Fibroblast of lung (primary cell): ENCODE results near the gene GNGT2. TPM values are rescaled to one million over a fixed set of nuclear protein-coding genes. Genes with fewer than 3 reads are reported as not detected.

Experiments used
- DNase-seq, 2 donors: peaks; one replicate each; pipeline versions ENCODE4 v3.0.0 to v3.0.0-alpha.2; 2010; ENCODE audit warnings: low read depth in 2 of 2
- H2AFZ ChIP-seq: 2 replicates; pipeline ENCODE4 v1.5.1; 2012; ENCODE audit warnings: low read length, control low read depth, inconsistent platforms
- H3K27ac ChIP-seq: 2 replicates; pipeline ENCODE4 v1.5.1; 2011; ENCODE audit warnings: low read length, control low read depth; ENCODE audit not compliant: insufficient read depth
- H3K27me3 ChIP-seq: 2 replicates; pipeline ENCODE4 v1.5.1; 2011; ENCODE audit warnings: mild to moderate bottlenecking, low read length; ENCODE audit not compliant: control insufficient read depth, insufficient read depth
- H3K36me3 ChIP-seq: 2 replicates; pipeline ENCODE4 v1.5.1; 2011; ENCODE audit warnings: low read length; ENCODE audit not compliant: control insufficient read depth, insufficient read depth
- H3K4me1 ChIP-seq: 2 replicates; pipeline ENCODE4 v1.5.1; 2011; ENCODE audit warnings: low read length; ENCODE audit not compliant: control insufficient read depth, insufficient read depth; ENCODE audit errors: extremely low read depth
- H3K4me2 ChIP-seq: 2 replicates; pipeline ENCODE4 v1.5.1; 2011; ENCODE audit warnings: low read length, control low read depth; ENCODE audit not compliant: insufficient read depth; ENCODE audit errors: extremely low read depth
- H3K4me3 ChIP-seq, 4 experiments: fragments of 200-600 bp in 1 of 4; sonication (generic) in 1 of 4; replicated peaks in 1 of 4; 2 replicates each; pipeline ENCODE4 v1.5.1; 2011 to 2016; ENCODE audit warnings: low read length in 4 of 4, low read depth in 3 of 4, mild to moderate bottlenecking in 3 of 4, control low read depth in 2 of 4, inconsistent platforms in 1 of 4, mixed read lengths in 1 of 4; ENCODE audit not compliant: insufficient read depth in 1 of 4; ENCODE audit errors: control extremely low read depth in 1 of 4
- H3K79me2 ChIP-seq: 2 replicates; pipeline ENCODE4 v1.5.1; 2012; ENCODE audit warnings: mild to moderate bottlenecking, low read length, inconsistent platforms; ENCODE audit not compliant: control insufficient read depth, insufficient read depth
- H3K9ac ChIP-seq: 2 replicates; pipeline ENCODE4 v1.5.1; 2011; ENCODE audit warnings: mild to moderate bottlenecking, low read length, control low read depth; ENCODE audit not compliant: insufficient read depth
- H3K9me3 ChIP-seq: 2 replicates; pipeline ENCODE4 v1.5.1; 2012; ENCODE audit warnings: low read depth, low read length; ENCODE audit not compliant: control insufficient read depth, insufficient read depth
- H4K20me1 ChIP-seq: 2 replicates; pipeline ENCODE4 v1.5.1; 2011; ENCODE audit warnings: low read length; ENCODE audit not compliant: control insufficient read depth, insufficient read depth; ENCODE audit errors: extremely low read depth
- CTCF ChIP-seq, 2 donors: IDR thresholded peaks in 1 of 2; conservative IDR thresholded peaks in 1 of 2; 1 replicate in 1 of 2; 2 replicates in 1 of 2; pipeline ENCODE4 v1.5.1; 2011 to 2012; ENCODE audit warnings: low read length in 2 of 2, control low read depth in 1 of 2, inconsistent platforms in 1 of 2, low read depth in 1 of 2, mild to moderate bottlenecking in 1 of 2
- EZH2 ChIP-seq: IDR thresholded peaks from 2 replicates; pipeline ENCODE4 v1.5.1; 2012; ENCODE audit warnings: low read length, control low read depth, mild to moderate bottlenecking; ENCODE audit errors: missing control alignments
- polyA plus RNA-seq, 2 donors: library from polyadenylated mRNA; depleted of rRNA in 1 of 2; stranded (reverse) in 1 of 2; unstranded in 1 of 2; fragments of >200 nt; gene quantifications; 2 replicates each; pipeline ENCODE4 v1.2.1, GENCODE V29; 2011 to 2012; ENCODE audit warnings: missing spikeins in 1 of 2
- total RNA-seq: library from RNA; depleted of rRNA; stranded (reverse); fragments of >200 nt; gene quantifications from 2 replicates; pipeline ENCODE4 v1.2.1, GENCODE V29; 2014

The GNGT2 gene
- total and polyA plus RNA-seq, 2 donors (not counting 1 experiment from before 2014, with no cell fraction given), result 3.7 TPM; not detected in 1

- no peak overlapping the region for H2AFZ ChIP-seq
- H3K36me3 ChIP-seq, result no peaks in the 10 kb centered on the region
- H3K4me3 ChIP-seq, result no peak overlapping the region
- no peaks in the 10 kb centered on the region for H4K20me1 ChIP-seq
- H3K9me3 ChIP-seq, result no peaks in the 10 kb centered on the region
- H3K27ac ChIP-seq, result no peak overlapping the region
- H3K9ac ChIP-seq, result no peak overlapping the region
- no peak overlapping the region for H3K4me2 ChIP-seq
- TF ChIP-seq CTCF (conservative IDR thresholded peaks at IDR 0.05 in 1 of 2, IDR thresholded peaks at IDR 0.05 in 1 of 2; ENCODE audit: low read depth in 1 of 2, low read length in 2 of 2) (no peak), EZH2 (no peak)
- no peaks in the 10 kb centered on the region for H3K79me2 ChIP-seq
- no peaks in the 10 kb centered on the region for H3K4me1 ChIP-seq
- no peak for DNase-seq
- H3K27me3 ChIP-seq, result peaks cover 47% of the 10 kb centered on the region
These were observed 15.3 kb upstream of the GNGT2 start for GRCh38 chr17:49225554-49226236.

- no peaks in the 10 kb centered on the region for H3K36me3 ChIP-seq
- no peak overlapping the region for H3K4me3 ChIP-seq
- H2AFZ ChIP-seq, result no peak overlapping the region
- H3K9me3 ChIP-seq, result no peaks in the 10 kb centered on the region
- H3K9ac ChIP-seq, result no peak overlapping the region
- TF ChIP-seq EZH2 (no peak), CTCF (conservative IDR thresholded peaks at IDR 0.05 in 1 of 2, IDR thresholded peaks at IDR 0.05 in 1 of 2; ENCODE audit: low read depth in 1 of 2, low read length in 2 of 2) (no peak)
- no peaks in the 10 kb centered on the region for H3K4me1 ChIP-seq
- no peaks in the 10 kb centered on the region for H3K79me2 ChIP-seq
- no peak for DNase-seq
- no peaks in the 10 kb centered on the region for H4K20me1 ChIP-seq
- H3K4me2 ChIP-seq, result no peak overlapping the region
- H3K27me3 ChIP-seq, result peaks cover 47% of the 10 kb centered on the region
- H3K27ac ChIP-seq, result no peak overlapping the region
These were observed 14.6 kb upstream of the GNGT2 start for GRCh38 chr17:49224997-49225337.

- no peak overlapping the region for H3K4me2 ChIP-seq
These were observed 14.0 kb upstream of the GNGT2 start for GRCh38 chr17:49224198-49224996.

More at GRCh38 chr17:49224198-49224996, 14.0 kb upstream of the GNGT2 start:
- Histone ChIP-seq H3K36me3 (no peaks in the 10 kb centered on the region), H3K9ac (no peak overlapping the region), H3K4me1 (no peaks in the 10 kb centered on the region), H3K27ac (no peak overlapping the region), H2AFZ (no peak overlapping the region), H3K27me3 (peaks cover 44% of the 10 kb centered on the region), H3K79me2 (no peaks in the 10 kb centered on the region), H3K9me3 (no peaks in the 10 kb centered on the region), H4K20me1 (no peaks in the 10 kb centered on the region), H3K4me3 (no peak overlapping the region)
- TF ChIP-seq EZH2 (peak; percentile 78), CTCF (conservative IDR thresholded peaks at IDR 0.05 in 1 of 2, IDR thresholded peaks at IDR 0.05 in 1 of 2; ENCODE audit: low read depth in 1 of 2, low read length in 2 of 2) (no peak)
- DNase-seq, result no peak
